Measurements from ENCODE around the gene INPP5A. TPM values are rescaled to one million over a fixed set of nuclear protein-coding genes. Genes with fewer than 3 reads are reported as not detected.

INPP5A gene
- total and polyA plus RNA-seq, 11 donors = 38.6 to 179 (median 102) TPM

- Histone ChIP-seq H3K4me3 (no peak overlapping the region), H3K36me3 (peaks cover 0 to 4% (median 0%) of the 10 kb centered on the region in 9 donors), H3K9me3 (no peaks in the 10 kb centered on the region), H3K4me1 (peaks cover 0 to 47% (median 14%) of the 10 kb centered on the region in 12 donors), H3K27ac (no peak overlapping the region), H3K27me3 (peaks cover 47 to 80% (median 67%) of the 10 kb centered on the region in 9 donors)
- peak in 2 of 4 donors; percentile 27 to 49 for ATAC-seq
- intact Hi-C loops (cut with DNase I) = loop anchor here in 3 of 10 donors (5.0 kb wide), 1 partner anchor 131 kb away; no protein-coding TSS in a partner anchor
- 1 to 3% (median 2%) methylated on average over 39 to 79 of the region's 79 CpGs for WGBS, 4 donors
- DNase-seq = no peak
- TF ChIP-seq POLR2A (IDR thresholded peaks at IDR 0.05) (no peak), CTCF (IDR thresholded peaks at IDR 0.05) (peak in 3 of 12 donors; percentile 5 to 17 (median 12))
Measured at GRCh38 chr10:132788180-132788830, 250.7 kb downstream of the INPP5A start.

DNA sequence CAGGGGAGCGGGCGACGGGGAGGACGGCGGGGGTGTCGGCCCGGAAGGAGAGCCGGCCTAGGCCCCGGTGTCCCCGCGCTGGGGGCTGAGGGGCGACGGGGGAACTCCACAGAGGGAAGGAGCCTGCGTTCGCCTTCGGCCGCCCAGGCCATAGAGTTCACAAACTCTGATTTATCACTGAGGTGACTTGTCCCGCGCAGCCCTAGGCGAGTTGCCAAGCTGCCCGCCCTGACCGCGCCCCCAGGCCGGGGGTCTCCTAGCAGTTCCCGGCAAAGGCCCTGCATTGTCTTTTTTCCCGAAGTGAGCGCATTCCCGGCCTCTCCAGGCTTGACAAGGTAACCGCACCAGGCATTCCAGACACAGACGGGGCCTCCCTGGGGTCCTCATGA lies 251.2 kb downstream of the INPP5A start:
- peaks cover 43 to 84% (median 62%) of the 10 kb centered on the region in 9 donors for H3K27me3 ChIP-seq
- H3K36me3 ChIP-seq = peaks cover 0 to under 1% (median 0%) of the 10 kb centered on the region in 9 donors
- H3K9me3 ChIP-seq = no peaks in the 10 kb centered on the region
- ATAC-seq (no peak), DNase-seq (no peak)
- H3K27ac ChIP-seq = no peak overlapping the region
- TF ChIP-seq POLR2A (IDR thresholded peaks at IDR 0.05) = no peak
- TF ChIP-seq CTCF (IDR thresholded peaks at IDR 0.05) = no peak
- H3K4me3 ChIP-seq = no peak overlapping the region
- WGBS, 4 donors = 0 to 9% (median 4%) methylated on average over 5 to 30 of the region's 30 CpGs
- peaks cover 0 to 47% (median 14%) of the 10 kb centered on the region in 12 donors for H3K4me1 ChIP-seq
- intact Hi-C loops (cut with DNase I) = loop anchor here in 3 of 10 donors (5.0 kb wide), 1 partner anchor 132 kb away; no protein-coding TSS in a partner anchor

- TF ChIP-seq POLR2A (IDR thresholded peaks at IDR 0.05) = no peak
- no peak for TF ChIP-seq CTCF (IDR thresholded peaks at IDR 0.05)
- ATAC-seq = peak in 1 of 4 donors; percentile 7
- intact Hi-C loops (cut with DNase I) = loop anchor here in 3 of 10 donors (5.0 kb wide), 1 partner anchor 132 kb away; no protein-coding TSS in a partner anchor
- Histone ChIP-seq H3K9me3 (no peaks in the 10 kb centered on the region), H3K4me3 (no peak overlapping the region), H3K4me1 (peaks cover 0 to 39% (median 14%) of the 10 kb centered on the region in 12 donors), H3K27ac (no peak overlapping the region), H3K36me3 (no peaks in the 10 kb centered on the region), H3K27me3 (peaks cover 35 to 81% (median 53%) of the 10 kb centered on the region in 9 donors)
- no peak for DNase-seq
- WGBS, 4 donors = 64 to 71% (median 68%) methylated on average over 9 to 15 of the region's 15 CpGs
Measured at GRCh38 chr10:132789659-132790148, 252.1 kb downstream of the INPP5A start.

DNA sequence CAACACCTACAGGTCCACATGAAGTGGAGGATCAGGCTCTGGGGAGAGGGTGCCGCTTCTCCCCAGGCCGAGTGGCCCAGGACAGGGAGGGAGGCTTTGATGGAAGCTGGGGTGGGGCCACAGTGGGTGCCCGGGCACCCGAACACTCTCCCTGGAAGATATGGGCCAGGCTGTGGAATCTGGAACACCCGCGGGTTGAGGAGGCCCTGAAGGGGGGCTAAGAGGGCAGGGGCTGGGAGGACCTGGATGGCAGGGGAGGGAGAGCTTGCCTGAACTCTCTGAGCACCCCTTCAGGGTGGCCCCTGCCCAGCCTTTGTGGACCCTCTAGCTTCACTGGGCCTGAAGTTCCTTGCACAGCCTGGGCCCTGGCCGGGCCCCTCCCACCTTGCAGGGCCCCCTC lies 252.9 kb downstream of the INPP5A start:
- H3K4me1 ChIP-seq = peaks cover 0 to 32% (median 14%) of the 10 kb centered on the region in 12 donors
- intact Hi-C loops (cut with DNase I) = no loop called here
- H3K27me3 ChIP-seq = peaks cover 30 to 73% (median 45%) of the 10 kb centered on the region in 9 donors
- H3K36me3 ChIP-seq = no peaks in the 10 kb centered on the region
- no peak overlapping the region for H3K27ac ChIP-seq
- DNase-seq (no peak), ATAC-seq (no peak)
- H3K4me3 ChIP-seq = no peak overlapping the region
- TF ChIP-seq CTCF (IDR thresholded peaks at IDR 0.05) (no peak), POLR2A (IDR thresholded peaks at IDR 0.05) (no peak)
- no peaks in the 10 kb centered on the region for H3K9me3 ChIP-seq
- WGBS, 4 donors = 45 to 56% (median 50%) methylated on average over 7 of the region's 7 CpGs
